ENCODE data around the gene C20orf204. TPM values are rescaled to one million over a fixed set of nuclear protein-coding genes. Genes with fewer than 3 reads are reported as not detected.

The C20orf204 gene
- total RNA-seq, 2 donors from 2014 or later: 0.76 to 0.83 TPM

DNA sequence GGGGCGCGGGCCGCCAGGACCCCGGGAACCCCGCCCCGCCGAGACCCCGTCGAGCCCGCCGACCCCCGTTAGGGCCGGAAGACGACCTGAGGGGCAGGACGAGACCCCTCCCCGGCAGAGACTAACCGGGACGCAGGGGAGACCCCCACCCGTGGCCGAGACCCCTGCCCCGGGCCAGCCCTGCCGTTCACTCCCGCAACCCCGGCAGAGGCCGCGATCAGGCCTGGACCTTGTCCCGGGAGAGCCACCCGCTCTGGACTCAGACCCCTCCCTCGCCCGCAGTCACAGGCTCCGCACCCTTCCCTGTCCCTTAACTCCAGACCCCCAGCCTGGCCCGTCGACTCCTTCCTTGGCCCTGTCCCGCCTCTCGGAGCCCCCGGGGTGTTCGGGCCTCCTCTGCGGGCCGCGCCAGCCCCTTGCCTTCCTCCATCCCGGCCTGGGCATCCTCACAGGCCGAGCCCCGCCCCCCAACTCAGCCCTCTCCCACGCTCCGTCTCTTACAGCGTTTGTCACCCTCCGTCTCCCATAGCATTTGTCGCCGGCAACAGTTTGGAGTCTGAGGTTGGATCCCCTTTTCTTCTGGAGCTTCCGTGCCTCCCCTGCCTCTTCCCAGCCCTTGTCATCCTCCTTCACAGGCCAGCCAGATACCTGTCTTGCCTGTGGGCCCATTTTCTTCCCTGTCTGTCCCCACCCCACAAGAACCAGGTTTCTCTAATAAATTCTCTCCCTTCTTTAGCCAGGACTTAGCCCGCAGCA, 27.6 kb downstream of the C20orf204 start:
- intact Hi-C loops (cut with DNase I): no loop called here

DNA sequence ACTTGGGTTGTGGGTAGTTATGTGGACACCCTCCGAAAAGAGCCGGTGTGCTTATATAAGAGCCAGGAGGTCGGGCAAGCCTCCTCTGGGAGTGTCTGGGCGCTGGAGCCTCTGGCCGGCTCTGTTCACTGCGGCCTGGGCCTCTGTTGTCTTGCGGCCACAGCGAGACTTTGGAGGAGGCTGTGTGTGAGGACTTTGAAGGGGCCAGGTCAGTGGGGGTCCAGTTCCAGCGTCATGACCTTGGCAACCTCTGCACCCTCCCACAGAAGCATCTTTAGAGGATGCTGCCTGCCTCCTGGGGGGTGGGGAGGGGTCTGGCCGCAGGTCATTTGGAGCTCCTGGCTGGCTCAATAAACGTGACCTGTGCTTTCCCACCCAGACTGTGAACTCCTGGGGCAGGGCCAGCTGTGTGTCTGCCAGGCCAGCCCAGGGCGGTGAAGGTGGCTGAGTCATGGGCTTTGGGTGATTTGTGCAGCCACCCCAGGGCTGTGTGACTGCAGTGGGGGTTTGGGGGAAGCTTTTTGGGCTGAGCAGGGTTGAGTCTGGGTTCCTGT, 28.2 kb downstream of the C20orf204 start:
- intact Hi-C loops (cut with DNase I): no loop called here
- no peak for DNase-seq (ENCODE audit: low spot score)

More for the DNA sequence above, 27.6 kb downstream of the C20orf204 start:
- no peak for DNase-seq (ENCODE audit: low spot score)

DNA sequence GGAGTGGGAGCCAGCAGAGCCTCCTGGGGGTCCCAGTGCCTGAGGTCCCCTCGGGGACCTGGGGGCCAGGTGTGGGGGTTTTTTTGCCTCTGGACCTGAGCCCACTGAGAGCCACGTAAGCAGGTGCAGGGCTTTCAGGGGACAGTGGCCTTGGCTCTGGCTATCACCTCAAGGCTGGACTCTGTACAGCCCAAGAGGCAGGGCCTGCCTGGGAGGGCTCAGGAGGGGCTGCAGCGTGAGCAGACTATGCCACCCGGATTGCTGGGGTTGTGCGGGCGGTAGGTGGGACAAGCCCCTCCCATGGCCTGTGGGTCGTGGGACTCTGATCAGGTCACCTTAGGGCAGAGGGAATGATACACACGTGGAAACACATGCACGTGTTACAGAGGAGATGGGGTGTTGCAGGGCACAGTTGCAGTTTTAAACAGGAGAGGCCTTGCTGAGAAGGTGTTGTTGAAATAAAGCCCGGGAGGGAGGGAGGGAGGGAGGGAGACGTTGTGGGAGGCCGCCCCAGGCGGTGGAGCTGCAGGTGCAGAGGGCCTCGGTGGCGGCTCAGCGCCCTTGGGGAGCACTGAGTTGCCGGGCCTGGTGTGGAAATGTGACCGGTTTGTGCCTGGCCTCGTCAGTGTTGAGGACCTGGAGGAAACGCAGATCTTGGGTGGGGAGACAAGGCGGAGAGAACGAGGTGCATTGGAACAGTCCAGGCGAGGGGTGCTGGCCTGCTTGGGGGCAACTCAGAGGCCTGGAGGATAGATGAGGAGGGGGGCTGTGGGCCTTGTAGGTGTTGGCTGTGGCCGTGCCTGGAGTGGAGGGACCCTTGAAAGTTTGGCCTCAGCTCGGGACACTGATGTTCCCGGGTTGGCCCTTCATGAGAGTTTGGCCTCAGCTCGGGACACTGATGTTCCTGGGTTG, 29.3 kb downstream of the C20orf204 start:
- intact Hi-C loops (cut with DNase I): no loop called here
- no peak for DNase-seq (ENCODE audit: low spot score)

DNA sequence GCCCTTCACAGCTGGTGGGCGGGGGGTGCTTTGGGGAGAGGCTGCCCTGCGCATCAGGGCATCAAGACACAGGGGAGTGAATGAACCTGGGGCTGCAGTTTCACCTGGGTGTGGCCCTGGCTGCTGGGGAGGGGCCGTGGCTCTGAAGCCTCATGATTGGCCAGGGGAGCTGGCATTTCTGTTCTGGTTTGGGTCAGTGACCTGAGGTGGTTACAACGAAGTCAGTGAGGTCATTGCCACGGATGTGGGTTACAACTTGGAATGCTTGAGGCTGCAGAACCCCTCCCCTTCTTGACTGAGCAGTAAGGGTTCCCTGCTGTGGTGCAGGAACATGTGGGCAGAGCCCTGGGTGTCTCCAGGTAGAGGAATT, 30.0 kb downstream of the C20orf204 start:
- intact Hi-C loops (cut with DNase I): no loop called here

DNA sequence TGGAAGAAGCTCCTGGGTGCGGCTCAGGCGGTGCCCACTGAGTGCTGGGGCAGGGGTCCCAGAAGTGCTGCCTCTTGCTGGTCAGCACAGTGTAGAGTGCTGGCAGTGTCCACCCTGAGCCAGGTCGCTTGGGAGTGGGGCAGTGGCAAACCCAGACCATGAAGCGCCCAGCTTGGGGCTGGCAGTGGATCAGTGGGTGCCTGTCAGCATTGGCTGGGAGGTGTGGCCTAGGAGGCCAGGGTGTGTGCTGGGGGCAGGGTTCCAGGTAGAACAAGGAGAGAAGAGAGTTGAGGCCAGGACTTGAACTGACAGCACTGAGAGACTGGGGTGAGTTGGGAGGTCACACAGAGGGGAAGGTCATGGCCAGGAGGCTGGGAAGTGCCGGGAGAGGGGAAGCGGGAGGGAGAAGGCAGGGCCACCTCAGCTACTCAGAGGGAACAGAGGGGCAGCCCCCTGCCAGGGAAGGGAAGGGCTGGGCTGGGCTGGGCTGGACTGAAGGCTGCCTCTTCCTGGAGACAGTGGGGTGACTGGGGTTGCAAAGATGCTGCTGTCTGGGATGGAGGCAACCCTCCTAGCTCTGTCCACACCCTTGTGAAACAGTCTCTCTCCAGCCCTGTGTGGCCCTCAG, 31.1 kb downstream of the C20orf204 start:
- no peak for DNase-seq (ENCODE audit: low spot score)
- intact Hi-C loops (cut with DNase I): no loop called here

More for the DNA sequence above, 30.0 kb downstream of the C20orf204 start:
- DNase-seq (ENCODE audit: low spot score): no peak

DNA sequence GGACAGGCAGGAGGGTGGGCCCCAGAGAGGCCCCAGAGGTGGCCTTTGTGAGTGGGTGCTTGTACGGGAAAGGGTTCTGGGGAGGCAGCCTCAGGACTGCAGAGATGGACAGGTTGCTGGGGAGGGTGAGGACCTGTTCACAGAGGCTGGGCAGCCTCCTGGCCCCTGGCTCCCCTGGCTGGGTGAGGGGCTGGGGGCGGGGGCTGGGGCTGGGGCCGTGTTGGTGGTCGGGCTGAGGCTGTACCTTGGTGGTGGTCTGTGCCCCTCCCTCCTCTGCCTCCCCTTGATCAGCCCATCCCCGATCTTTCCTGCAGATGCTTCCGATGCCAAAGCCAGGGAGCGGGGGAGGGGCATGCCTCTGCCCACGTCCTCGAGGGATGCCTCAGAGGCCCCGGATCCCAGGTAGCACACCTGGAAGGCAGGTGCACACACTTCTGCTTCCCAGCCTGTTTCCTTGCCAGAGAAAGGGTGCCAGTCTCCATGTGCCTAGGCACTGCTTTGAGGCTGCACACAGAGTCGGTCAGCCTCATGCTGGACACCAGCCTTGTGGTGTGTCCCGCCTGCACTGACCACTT, 31.8 kb downstream of the C20orf204 start:
- DNase-seq (ENCODE audit: low spot score): no peak
- intact Hi-C loops (cut with DNase I): no loop called here

DNA sequence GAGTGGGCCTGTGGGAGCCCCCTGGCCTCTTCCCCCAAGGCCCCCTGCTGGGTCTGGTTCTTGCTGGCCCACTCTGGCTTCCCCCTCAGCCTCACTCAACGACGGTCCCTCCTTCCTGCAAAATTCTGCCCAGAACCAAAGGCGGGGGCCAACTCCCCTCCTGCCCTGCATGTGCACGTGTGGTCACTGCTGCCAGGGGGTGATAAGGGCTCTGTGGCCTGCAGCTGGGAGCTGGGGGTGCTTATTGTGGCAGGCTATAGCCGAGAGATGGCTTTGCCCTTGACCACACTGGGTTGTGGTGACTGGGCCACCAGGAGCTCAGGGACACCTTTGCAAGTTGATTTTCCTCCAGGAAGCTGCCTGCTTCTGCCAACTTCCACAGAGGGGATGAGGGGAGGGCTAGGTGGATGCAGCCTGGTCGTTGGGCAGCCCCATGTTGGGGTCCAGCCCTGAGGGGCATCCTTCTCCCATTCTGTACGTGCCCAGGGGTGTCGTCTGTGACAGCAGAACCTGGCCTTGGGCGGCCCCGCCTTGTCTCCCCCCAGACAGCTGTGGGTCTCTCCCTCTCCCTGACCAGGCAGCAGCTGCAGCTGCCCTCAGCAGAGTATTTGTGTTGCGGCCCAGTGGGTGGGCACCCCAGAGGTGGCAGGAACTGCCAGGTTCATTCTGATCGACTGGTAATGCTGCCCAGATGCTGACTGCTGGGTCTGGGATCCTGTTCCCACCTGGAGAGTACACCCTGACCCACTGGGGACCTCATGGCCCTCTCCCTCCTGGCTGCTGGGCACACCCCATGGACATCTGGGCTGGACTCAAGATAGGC, 32.6 kb downstream of the C20orf204 start:
- no peak for DNase-seq (ENCODE audit: low spot score)
- intact Hi-C loops (cut with DNase I): no loop called here

DNA sequence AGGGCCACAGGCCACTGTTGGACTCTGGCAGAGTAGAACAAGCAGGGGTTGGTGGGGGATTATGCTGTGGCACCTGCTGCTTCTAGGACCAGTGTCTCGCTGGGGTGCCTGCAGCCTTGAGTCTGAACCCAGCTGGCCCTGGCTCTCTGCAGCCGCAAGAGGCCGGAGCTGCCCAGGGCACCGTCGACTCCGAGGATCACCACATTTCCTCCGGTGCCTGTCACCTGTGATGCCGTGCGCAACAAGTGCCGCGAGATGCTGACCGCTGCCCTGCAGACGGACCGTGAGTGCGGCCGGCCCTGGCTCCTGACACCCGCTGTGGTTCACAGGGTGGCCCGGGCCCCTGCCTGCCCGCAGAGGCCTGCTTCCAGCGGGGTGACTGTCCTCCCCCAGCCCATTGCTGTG, 33.2 kb downstream of the C20orf204 start:
- DNase-seq (ENCODE audit: low spot score): no peak
- intact Hi-C loops (cut with DNase I): no loop called here

DNA sequence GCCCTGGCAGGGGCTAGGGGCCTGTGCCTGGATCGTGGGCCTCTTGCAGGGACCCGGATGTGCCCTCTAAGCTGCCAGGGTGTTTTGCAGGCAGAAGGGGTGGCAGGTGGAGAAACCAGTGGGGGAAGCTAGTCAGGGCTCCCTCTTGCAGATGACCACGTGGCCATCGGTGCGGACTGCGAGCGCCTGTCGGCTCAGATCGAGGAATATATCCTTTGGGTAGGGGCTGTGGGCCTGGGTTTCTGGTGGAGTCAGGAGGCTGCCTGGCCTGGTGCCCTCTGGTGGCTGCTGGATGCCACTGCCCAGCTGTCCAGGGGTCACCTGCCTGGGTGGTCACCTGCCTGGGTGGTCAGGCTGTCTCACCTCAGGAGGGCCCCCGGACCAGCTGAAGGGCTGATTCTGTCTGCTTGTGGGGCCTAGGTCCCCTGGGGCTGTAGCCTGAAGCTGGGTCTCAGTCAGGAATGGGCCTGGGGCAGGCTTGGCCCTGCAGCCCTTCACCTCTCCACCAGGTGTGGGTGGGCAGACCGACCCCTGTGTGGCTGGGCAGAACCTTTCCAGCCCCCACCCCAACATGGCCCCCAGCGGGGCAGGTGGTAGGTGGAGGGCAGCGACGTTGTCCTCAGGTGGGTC, 33.7 kb downstream of the C20orf204 start:
- intact Hi-C loops (cut with DNase I): no loop called here
- DNase-seq (ENCODE audit: low spot score): no peak

DNA sequence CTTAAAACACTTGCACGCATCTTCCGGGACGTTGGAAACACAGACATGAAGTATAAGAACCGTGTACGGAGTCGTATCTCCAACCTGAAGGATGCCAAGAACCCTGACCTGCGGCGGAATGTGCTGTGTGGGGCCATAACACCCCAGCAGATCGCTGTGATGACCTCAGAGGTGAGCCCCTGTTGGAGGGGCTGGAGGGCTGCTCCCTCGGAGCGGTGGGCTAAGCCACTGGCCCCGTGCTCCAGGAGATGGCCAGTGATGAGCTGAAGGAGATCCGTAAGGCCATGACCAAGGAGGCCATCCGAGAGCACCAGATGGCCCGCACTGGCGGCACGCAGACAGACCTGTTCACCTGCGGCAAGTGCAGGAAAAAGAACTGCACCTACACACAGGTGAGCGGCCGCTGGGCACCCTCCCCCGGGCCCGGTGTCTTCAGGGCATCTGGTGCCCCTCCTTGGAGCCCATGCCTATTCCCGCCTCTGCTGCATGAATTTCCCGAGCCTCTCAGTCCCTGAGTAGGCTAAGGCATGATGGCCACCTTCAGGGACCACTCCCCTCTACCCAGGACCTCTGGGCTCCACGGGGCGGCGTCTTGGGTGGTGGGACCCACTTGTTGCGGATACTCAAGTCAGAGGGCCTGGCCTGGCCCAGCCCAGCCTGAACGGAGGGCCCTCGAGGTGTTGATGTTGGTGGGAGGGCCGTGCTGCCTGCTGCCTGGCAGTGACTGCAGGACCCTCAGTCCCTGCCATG, 34.4 kb downstream of the C20orf204 start:
- DNase-seq (ENCODE audit: low spot score): no peak
- intact Hi-C loops (cut with DNase I): no loop called here

DNA sequence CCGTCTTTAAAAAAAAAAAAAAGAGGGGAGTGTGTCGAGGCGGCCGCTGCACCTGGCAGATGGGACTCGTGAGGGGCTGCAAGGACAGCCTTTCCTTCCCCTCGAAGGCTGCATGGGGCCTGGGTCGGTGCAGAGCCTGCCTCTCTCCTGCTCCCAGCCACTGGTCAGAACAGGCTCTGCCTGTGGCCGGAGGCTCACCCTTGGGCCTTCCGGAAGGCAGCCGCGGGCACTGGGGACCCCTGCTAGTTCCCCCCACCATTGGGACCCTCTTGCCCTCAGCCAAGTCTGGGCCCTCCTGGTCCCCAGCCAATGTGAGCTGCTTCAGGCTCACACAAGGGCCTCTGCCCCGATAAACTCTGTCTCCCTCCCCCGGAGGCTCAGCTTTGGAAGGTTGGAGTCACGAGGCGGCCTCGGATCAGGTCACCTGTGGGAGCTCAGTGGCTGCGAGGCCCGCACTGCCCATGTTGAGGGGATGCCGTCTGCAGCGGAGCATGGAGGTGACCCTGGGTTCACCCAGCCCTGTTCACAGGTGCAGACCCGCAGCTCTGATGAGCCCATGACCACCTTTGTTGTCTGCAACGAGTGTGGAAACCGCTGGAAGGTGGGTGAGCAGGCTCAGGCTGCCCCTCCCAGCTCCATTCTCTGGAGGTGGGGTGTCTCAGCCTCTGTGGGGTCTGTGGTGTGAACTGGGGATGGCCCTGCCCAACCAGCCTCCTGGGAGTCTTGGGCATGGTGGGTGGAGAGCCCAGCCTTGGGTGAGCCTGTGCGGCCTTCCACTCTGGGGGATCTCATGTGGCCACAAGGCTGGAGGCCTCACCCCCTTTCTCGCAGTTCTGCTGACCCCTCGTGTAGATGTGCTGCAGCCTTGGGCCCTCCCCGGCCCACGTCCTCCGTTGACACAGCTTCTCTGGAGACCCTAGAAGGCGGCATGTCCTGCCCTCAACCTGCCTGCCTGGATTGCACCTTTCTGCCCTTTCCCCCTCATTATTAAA, 35.7 kb downstream of the C20orf204 start:
- no peak for DNase-seq (ENCODE audit: low spot score)
- intact Hi-C loops (cut with DNase I): no loop called here

DNA sequence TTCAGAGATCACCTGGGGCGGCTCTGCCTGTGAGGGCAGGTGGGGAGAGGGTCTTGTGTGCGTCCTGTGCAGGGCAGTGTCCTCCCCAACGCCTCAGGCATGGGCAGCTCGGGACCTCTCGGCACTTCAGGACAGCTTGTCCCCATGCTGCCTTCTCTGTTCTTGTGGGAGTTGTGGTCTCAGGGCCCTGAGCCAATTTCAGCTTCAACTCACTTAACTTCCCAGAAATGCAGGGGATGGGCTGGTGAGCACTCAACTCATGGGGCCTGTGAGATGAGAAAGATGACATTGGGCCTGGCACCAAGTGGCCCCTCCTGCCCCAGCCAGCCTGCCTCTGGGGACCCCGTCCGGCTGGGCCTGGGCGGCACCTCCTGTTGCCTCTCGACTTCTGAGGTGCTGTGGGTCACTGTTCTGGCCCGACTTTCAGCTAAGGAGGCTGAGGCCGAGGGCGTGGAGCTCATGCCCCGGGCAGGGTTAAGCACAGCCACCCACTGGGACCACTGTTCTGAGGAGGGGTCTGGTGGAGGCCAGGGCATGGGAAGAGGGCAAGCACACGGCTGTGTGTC, 36.6 kb downstream of the C20orf204 start:
- intact Hi-C loops (cut with DNase I): no loop called here
- no peak for DNase-seq (ENCODE audit: low spot score)

DNA sequence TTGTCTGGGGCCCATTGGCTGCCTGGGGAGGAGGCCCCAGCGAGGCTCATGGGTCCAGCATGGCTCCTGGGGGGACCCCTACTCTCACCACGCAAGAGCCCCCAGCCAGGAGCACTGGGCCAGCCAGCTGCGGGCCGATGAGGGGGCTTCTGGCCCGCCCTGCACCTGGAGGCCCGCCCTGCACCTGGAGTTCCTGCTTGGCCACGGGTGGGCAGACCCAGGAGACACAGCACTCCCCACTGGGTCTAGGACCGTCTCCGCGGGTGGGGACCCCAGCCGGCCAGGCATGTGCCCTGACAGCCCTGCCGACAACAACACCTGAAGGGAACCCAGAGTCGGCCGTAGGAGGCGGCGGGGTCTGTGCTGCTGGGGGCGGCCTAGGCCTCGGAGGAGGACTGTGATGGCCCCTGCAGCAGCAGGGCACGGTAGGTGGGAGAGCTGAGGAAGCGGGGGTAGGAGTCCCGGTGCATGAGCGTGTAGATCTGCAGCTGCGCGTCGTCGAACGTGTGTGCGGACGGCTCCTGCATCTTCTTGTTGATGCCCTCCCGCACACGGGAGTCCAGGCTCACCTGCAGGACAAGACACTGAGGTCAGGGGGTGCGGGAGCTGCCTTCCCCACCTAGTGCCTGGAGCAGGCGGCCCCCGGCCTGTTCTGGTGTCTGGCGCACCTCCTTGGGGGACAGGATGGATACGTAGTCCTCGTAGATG, 37.6 kb downstream of the C20orf204 start:
- no peak for DNase-seq (ENCODE audit: low spot score)
- intact Hi-C loops (cut with DNase I): no loop called here

DNA sequence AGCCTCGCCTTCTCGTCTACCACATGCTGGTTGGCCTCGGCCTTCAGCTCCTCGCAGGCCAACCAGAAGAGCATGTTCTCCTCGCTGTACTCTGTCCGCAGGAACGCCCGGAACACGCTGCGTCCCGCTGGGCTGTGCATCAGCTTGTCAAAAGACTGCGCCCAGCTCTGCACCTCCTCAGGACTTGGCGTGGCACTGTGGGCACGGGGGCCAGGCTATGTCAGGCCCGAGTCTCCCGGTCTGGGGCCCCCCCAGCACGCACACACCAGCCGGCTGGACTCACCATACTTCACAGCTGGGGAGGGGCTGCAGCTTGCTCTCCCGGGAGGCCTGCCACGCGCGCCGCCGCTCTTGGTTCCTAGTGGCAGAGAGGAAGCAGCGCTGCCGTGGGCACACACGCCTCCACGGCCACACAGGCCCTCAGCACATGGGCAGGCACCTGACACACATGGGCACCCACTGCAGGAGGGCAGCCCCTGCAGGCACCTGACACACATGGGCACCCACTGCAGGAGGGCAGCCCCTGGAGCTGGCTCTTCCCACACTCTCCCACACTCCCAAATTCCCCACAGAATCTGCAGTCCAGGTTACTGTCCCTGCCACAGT, 38.3 kb downstream of the C20orf204 start:
- DNase-seq (ENCODE audit: low spot score): no peak
- intact Hi-C loops (cut with DNase I): no loop called here

DNA sequence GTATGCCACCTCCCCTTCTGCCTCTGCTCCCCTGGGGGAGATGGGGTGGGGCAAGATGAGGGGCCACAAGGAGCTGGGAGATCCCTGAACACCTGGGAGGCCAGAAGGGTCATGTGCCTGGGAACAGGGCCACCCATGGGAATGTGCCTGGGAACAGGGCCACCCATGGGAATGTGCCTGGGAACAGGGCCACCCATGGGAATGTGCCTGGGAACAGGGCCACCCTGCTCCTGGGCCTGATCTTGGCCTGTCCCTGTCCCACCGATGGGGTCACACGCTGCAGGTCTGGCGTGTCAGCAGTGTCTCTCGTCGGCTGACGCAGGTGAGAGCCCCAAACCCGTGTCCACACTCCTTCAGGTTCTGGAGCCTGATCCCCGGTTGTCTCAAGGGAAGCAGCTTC, 39.0 kb downstream of the C20orf204 start:
- no peak for DNase-seq (ENCODE audit: low spot score)
- intact Hi-C loops (cut with DNase I): no loop called here

All from posterior vena cava (tissue), 2 donors.